Activated T-helper 1 cell treated with anti-CD3 and anti-CD28 coated beads, Interleukin-2, amount 50 U/mL, for 16 hours (primary cell): ENCODE data around the gene NKAIN1.
"Not testable (repeated sequence)": the region's sequence is repeated elsewhere in the genome, so short reads cannot be mapped to it uniquely, and the experiment has no call there.

Source experiments
- DNase-seq, 2 donors: peaks; one replicate each; pipeline ENCODE4 v3.0.0-alpha.2; 2020; ENCODE audit warnings: low read depth in 1 of 2, low spot score in 1 of 2

The NKAIN1 gene

DNA sequence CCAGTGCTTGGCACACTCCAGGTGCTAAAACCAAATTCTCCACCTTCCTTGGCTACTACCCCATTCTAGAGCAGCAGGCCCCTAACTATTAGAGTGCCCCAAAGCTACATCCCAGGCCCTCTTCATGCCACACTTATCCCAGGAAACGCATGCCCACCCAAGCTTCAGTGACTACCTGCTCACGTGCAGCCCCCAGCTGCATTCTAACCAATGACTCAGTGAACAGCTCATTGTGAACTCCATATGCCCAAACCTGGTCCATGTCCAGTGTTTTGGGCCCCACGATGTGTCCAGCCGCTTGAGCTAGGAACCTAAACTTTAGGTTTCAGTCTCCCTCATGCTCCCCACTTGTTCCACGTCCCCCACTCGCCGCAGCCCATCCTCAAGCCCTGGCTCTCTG is 41.5 kb downstream of the NKAIN1 start:
- no peak for DNase-seq

DNA sequence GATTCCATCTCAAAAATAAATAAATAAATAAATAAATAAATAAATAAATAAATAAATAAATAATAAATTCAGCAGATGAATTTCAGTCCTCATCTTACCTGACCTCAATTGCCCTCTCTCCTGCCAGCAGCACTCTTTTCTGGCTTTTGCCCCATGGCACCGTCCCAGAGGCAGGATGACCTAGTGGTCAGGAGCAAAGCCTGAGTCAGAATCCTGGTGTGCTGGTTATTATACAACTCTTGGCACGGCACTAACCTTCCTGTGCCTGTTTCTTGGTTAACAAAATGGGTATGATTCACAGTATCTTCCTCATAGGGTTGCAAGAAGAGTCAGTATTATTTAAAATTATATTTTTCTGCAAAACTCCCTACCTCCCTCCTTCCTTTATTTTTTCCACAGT is 43.0 kb downstream of the NKAIN1 start:
- no peak for DNase-seq

DNA sequence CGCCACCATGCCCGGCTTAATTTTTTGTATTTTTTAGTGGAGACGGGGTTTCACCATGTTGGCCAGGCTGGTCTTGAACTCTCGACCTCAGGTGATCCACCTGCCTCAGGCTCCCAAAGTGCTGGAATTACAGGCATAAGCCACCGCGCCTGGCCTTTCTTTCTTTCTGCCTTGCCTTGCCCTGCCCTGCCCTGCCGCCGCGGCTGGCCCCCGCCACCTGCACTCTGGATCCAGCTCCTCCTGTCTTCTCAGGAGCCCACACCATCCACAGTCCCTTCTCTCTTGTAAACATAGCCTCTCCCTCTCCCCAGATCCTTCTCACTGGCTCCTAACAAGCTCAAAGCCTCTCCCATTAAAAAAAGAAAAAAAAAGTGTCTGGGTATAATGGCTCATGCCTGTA is 44.4 kb downstream of the NKAIN1 start:
- DNase-seq, result not testable (repeated sequence)

DNA sequence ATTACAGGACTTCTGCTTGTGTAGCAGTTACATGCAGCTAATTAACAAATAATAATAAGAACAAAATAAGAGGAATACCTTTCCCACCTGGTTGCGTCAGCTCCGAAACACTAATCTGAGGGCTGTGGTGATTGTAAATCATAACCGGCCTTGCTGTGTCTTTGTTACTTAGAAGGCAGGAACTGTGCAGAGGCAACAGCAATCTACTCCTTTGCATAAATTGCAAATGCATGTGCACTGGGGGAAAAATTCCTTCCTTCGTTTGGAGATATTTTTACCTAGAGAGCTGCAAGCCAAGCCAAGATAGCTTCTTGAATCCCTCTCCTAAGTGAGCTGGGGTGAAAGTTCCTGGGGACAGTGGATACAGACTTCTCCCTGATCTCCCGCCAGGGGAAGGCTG is 46.0 kb downstream of the NKAIN1 start:
- no peak for DNase-seq

DNA sequence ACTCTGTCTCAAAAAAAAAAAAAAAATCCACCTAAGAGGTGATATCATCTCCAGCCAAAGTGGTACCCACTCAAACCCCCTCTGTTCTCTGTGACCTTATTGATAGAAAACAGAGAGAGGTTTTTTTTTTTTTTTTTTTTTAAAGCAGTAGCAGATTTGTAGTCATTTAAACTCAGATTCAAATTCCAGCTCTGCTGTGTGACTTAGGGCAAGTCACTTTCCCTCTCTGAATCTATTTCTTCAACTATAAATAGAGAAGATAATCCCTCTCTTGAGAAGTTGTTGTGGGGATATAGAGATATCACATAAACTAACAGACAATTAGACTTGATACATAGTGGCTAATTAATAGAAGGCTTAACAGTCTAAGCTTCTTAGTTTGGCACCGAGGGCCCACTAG is 48.4 kb downstream of the NKAIN1 start:
- no peak for DNase-seq

DNA sequence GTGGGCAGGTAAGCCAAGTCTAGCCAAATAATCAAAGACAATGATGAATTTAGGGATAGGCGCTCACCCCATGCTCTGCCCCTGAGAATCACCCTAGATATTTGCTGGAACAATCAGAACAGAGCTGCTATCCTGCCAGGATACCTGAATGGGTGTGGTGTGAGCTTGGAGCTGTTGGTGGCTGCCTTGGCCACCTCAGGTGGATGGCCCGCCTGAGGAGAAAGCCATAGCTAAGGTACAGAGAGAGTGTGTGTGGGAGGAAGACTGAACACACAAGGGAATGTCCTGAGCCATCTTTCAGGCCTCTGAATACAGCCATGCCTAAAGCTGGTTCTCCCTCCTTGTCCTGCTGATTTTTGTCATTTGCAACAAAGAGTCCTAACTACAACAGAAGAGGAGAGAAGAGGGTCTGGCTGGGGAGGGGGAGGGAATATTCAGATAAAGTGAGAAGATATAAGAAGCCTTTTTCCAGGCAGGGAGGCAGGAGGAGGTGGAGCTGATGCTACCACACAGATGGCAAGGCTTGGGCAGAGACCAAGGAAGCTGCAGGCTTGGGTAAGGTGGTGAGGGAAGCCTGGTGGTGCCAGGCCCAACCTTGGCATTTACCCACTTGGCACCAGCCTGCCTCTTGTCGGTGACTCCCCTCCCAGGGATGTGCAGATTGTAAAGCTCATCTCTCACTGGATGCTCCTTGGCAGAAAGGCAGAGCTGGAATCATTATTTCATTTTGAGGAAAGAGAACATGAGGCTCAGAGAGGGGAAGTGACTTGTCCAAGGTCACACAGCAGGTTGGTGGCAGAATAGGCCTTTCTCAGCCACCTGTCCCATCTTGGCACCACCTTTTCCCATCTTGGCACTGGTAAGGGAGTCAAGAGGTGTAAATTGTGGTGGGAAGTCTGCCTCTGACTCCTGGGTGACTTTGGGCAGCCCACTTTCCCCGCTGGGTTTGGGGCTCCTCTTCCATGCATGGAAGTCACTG is 49.7 kb downstream of the NKAIN1 start:
- no peak for DNase-seq

DNA sequence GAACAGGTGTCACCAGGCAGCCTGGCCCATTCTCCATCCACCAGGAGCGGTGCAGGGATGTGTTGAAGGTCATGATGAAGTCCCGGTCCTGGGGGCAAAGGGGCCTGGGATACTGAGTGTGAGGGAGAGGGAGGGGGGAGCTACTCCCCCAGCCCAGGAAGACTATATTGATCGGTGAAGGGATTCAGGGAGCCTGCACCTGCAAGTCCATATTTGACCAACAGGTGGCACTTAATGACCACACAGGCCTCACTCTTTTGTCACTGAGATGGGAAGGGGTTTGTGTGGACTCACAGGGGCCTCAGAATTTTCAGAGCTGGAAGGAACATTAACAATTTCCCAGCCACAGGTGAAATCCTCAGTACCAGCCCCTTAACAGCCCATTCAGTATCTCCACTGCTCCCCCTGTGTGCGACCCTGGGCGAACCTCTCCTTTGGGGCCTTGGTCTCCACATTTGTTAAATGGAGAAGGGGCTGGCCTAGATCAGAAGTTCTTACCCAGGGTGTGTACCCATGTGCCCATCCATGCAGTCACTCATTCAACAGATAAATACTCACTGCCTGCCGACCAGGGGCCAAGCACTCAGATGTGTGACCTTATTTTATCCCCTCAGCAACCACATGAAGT is 55.6 kb downstream of the NKAIN1 start:
- no peak for DNase-seq

DNA sequence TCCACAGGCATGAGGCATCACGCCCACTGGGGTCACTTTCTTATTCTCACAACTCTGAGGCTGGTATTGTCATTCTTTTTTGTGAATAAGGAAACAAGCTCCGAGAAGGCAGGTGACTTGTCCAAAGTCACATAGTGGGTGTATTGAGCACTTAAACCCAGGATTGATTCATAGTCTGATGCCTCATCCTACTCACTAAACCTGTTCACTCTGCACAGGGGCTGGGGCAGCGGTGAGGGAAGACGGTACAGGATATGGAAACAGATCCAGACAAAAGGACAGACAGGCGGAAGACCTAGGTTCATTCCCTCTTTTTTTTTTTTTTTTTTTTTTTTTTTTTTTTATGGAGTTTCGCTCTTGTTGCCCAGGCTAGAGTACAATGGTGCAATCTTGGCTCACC is 56.6 kb downstream of the NKAIN1 start:
- DNase-seq, result no peak

DNA sequence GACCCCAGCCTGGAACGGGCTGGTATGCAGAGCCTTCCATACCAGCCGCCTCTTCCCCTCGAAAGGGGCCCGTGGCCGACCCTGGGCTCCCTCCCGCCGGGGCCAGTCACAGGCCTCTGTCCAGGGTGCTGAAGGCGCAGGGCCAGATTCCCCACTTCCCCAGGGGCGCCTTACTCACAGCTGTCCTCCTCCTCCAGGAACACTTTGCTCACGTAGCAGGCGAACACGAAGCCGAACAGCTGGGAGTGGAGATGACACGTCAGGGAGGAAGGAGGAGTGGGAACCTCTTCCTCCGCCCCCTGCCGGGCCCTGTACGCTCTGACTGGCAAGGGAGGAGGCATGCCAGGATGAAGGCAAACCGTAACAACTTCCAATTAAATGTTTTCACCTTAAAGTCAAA is 57.3 kb downstream of the NKAIN1 start:
- DNase-seq, result peak; percentile 11 to 19

DNA sequence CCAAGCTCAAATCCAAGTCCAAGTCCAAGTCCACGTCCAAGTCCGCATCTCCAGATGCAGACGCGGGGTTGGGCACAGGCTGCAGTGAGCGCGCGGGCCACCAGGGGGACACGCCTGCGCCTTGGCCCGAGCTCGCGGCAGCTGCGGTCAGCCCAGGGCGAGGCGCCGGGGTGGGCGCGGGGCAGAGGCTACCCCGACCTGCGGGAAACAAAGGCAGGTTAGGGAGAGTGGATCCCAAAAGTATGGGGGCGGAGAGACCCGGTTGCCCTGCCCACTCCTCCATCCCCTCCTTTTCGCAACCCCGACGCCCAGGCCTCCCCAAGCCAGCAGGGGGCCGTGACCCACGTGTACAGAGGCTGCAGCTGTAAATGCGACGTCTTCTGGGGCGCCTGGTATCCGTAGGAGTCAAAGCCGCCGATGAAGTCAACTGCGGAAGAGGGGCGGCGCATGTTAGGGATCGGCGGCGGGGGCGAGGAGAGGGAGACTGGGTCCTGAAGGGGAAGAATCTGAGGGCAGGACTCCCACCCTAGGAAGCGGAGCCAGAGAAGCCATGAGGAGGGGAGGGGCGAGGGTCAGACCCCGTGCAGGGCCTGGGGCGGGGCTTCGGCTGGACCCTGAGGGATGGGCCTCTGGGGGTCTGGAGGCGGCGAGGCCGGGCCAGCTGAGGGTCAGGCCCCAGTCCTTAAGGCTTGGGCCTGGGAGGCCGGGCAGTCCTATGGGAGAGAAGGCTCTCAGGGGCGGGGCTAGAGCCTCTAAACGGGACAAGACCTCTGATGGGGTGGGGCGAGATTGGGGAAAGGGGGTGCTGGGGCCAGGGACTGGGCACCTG is 58.0 kb downstream of the NKAIN1 start:
- DNase-seq, result no peak

DNA sequence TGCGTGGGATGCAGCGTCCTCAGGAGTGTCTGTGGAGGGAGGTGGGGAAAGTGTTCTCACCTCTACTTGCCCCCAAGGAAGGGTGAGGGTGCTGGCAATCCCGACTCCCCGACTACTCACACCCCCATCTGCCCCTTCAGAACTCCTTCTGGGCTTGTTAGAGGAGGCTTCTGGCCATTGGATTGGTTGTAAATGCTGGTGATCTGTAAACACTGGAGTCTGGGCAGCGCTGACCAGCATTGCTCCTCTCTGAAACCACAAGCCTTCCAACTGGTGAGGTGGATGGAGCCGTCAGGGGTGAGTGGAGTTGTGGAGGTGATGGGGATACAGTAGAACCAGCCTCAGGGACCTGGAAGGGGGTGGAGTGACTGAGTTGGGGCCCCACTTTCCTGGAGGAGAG is 59.3 kb downstream of the NKAIN1 start:
- DNase-seq, result no peak

DNA sequence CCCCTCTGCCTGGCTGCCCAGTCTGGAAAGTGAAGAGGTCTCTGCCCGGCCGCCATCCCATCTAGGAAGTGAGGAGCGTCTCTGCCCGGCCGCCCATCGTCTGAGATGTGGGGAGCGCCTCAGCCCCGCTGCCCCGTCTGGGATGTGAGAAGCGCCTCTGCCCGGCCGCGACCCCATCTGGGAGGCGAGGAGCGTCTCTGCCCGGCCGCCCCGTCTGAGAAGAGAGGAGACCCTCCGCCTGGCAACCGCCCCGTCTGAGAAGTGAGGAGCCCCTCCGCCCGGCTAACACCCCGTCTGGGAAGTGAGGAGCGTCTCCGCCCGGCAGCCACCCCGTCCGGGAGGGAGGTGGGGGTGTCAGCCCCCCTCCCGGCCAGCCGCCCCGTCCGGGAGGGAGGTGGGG is 63.4 kb downstream of the NKAIN1 start:
- DNase-seq, result not testable (repeated sequence)

DNA sequence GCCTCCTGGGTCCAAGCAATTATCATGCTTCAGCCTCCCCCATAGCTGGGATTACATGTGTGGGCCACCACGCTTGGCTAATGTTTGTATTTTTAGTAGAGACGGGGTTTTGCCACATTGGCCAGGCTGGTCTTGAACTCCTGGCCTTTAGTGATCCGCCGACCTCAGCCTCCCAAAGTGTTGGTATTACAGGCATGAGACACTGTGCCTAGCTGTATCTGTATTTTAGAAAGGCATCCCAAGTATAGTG is 69.3 kb downstream of the NKAIN1 start:
- no peak for DNase-seq

DNA sequence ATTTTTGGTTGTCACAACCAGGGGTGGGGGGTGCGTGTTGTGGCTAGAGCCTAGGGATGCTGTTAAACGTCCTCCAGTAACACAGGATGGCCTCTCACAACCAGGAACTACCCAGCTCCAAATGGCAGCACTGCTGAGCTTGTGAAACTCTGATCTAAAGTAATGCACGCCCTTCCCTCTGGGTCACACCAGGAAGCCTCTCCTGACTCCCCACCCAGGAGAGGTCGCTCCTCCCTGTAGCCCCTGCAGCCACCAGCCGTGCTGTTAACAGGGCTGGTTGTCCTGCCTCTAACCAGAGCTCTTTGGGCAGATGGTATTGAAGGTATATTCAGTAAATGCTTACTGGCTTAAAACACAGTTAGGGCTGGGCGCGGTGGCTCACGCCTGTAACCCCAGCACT is 73.2 kb downstream of the NKAIN1 start:
- no peak for DNase-seq

DNA sequence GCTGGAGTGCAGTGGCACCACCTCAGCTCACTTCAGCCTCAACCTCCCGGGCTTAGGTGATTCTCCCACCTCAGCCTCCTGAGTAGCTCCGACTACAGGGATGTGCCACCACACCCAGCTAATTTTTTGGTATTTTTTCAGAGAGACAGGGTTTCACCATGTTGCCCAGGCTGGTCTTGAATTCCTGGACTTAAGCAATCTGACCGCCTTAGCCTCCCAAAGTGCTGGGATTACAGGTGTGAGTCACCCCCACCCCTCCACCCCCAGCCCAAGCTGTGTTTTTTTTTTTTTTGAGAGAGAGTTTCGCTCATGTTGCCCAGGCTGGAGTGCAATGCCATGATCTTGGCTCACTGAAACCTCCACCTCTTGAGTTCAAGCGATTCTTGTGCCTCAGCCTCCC is 75.4 kb downstream of the NKAIN1 start:
- DNase-seq, result no peak

DNA sequence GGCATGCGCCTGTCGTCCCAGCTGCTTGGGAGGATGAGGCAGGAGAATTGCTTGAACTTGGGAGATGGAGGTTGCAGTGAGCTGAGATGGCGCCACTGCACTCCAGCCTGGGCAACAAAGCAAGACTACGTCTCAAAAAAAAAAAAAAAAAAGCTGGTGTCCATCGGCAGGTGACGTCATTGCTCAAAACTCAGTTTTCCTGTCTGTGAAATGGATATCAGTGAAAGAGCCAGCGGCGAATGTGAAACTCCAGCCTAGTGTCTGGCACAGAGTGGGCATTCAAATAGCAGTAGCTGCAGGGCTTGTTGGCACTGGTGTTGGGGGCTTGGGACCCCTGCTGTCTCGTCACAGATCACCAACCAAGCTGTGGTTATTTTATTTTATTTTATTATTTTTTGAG is 75.8 kb downstream of the NKAIN1 start:
- DNase-seq, result no peak

DNA sequence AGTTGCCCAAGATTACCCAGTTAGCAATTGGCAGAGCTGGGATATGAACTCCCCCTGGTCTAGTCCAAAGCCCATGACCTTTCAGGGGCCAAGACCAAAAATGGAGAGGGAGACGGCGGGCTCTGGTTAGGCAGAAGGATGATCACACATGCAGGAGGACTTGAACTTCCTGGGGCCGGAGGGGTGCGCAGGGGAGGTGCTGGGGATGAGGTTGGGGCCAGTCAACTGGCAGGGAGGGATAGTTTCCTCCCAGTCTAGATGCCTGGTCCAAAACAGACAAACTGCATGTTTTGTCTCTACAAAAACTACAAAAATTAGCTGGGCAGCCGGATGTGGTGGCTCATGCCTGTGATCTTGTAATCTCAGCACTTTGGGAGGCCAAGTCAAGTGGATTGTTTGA is 78.1 kb downstream of the NKAIN1 start:
- no peak for DNase-seq

DNA sequence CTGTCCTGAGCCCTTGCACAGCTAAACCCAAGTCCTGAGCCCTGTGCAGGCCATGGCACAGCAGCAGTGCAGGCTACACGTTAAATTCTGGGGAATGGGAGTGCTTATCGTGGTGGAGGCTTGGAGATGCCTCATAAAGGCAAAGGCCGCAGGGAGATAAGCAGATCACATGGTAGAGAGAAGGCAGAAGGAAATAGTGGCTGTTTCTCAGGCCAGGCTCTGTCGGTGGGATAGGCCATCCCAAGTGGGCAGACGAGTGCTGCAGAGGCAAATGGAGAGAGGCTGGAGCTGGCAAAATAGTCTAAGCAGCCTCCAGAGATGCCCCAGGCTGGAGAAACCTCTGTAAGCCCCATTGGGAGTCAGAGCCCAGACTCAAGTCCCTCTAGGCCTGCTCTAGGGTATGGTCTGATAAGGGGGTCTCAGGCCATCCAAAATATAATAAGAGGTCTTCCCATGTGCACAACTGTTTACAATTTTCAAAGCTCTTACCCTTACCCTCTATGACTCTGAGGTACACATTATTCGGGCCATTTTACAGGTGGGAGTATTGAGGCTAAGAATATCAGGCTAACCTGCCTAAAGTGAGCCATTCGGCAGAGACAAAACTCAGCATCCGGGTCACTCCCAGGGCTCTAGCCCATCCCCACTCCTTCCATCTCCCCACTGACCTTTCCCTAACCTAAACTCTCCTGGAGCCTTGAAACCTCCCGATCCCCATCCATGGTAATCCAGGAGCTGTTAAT is 79.6 kb downstream of the NKAIN1 start:
- DNase-seq, result no peak

DNA sequence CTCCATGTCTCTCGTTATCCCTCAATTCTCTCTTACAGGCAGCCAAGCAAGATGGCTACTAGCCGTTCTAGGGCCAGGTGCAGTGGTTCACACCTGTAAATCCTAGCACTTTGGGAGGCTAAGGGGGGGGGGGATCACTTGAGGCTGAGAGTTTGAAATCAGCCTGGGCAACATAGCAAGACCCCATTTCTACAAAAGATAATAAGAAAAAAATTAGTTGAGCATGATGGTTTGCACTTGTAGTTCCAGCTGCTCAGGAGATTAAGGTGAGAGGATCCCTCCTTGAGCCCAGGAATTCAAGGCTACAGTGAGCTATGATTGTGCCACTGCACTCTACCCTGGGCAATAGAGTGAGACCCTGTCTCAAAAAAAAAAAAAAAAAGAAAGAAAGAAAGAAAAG is 80.4 kb downstream of the NKAIN1 start:
- DNase-seq, result no peak

DNA sequence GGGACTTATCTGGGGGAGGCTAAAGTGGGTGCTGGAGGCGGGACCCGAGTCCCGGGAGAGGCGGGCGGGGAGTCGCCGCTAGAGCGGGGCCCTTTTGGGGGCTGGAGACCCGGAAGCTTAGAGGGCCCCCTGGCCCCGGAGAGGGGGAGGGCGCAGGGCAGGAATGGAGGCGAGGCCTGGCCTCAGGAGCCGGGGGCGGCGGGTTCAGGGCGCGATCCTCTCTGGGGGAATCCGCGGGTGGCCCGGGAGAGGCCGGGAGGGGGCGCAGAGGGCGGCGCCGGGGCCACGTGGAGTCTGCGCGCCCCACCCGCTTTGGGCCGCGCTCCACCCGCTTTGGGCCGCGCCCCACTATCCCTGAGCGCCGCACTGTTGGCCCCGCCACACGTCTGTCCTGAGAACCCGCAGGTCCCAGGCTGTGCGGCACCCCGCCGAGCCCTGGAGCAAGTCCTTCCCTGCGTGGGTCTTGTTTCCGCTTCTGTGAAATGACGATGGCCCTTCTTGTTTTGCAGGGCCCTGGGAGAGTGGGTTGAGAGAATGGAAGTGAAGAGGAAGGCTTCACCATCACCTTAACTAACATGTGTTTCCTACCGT is 84.4 kb downstream of the NKAIN1 start:
- peak in 1 of 2 donors; percentile 37 for DNase-seq

DNA sequence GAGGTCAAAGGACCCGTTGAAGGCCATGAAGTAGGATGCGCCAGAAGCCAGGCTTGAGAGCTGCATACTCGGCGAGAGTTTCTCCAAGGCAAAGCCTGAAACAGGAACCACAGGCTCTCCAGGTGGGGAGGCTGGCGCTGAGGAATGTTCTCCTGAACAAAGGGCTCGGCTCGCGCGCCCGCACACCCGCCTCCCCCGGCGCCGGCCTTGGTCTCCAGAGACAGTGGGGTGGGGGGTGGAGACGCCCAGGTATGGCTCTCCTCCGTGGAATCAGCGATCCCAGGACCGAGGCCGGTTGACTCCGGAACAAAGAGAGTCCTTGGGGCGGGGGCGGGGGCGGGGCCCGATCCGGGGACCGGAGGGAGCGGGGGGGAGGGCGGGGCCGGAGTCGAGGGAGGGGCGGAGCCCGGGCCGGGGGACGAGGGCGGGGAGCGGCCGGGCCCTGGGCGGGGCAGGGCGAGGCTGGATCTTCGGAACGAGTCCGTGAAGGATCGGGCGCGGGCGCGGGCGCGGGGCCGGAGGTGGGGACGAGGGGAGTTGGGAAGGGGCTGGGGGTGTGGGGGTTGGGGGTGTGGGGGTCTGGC is 85.0 kb downstream of the NKAIN1 start:
- peak; percentile 38 to 53 for DNase-seq
